MM.1S (cell line): Measurements from ENCODE around the gene GALM.

Experiments used
- DNase-seq: peaks from one replicate; pipeline ENCODE4 v3.0.0-alpha.2; 2015
- H2AFZ ChIP-seq: fragments of 300-600 bp; sonication (generic); 2 replicates; pipeline ENCODE4 v1.6.0; 2016; ENCODE audit warnings: antibody characterized with exemption, low read length
- H3F3A ChIP-seq: fragments of 300-600 bp; sonication (generic); 2 replicates; pipeline ENCODE4 v1.6.1; 2016; ENCODE audit warnings: mild to moderate bottlenecking, antibody characterized with exemption, low read length, moderate library complexity, mixed read lengths; ENCODE audit not compliant: insufficient read depth
- H3K27ac ChIP-seq: fragments of 300-600 bp; sonication (generic); 2 replicates; pipeline ENCODE4 v1.5.1; 2016; ENCODE audit warnings: mild to moderate bottlenecking, low read length
- H3K27me3 ChIP-seq: fragments of 300-600 bp; sonication (generic); replicated peaks from 2 replicates; pipeline ENCODE4 v1.6.0; 2016; ENCODE audit warnings: low read length; ENCODE audit not compliant: insufficient read depth
- H3K36me3 ChIP-seq: fragments of 300-600 bp; sonication (generic); replicated peaks from 2 replicates; pipeline ENCODE4 v1.6.1; 2016; ENCODE audit warnings: mild to moderate bottlenecking, low read length, mixed read lengths; ENCODE audit not compliant: insufficient read depth
- H3K4me1 ChIP-seq: fragments of 300-600 bp; sonication (generic); 2 replicates; pipeline ENCODE4 v1.6.1; 2016; ENCODE audit warnings: low read length, mixed read lengths
- H3K4me2 ChIP-seq: fragments of 300-600 bp; sonication (generic); 2 replicates; pipeline ENCODE4 v1.6.0; 2016; ENCODE audit warnings: low read depth, low read length
- H3K4me3 ChIP-seq: fragments of 300-600 bp; sonication (generic); 2 replicates; pipeline ENCODE4 v1.5.1; 2016; ENCODE audit warnings: low read length, mixed read lengths
- H3K79me2 ChIP-seq: fragments of 300-600 bp; sonication (generic); 2 replicates; pipeline ENCODE4 v1.6.1; 2016; ENCODE audit warnings: mixed run types, low read length, mixed read lengths
- H3K9ac ChIP-seq: fragments of 300-600 bp; sonication (generic); 2 replicates; pipeline ENCODE4 v1.6.1; 2016; ENCODE audit warnings: low read length, mixed read lengths
- H3K9me2 ChIP-seq: fragments of 300-600 bp; sonication (generic); replicated peaks from 2 replicates; pipeline ENCODE4 v1.6.1; 2016; ENCODE audit warnings: mild to moderate bottlenecking, low read length, mixed read lengths; ENCODE audit not compliant: insufficient read depth
- H3K9me3 ChIP-seq: fragments of 300-600 bp; sonication (generic); replicated peaks from 2 replicates; pipeline ENCODE4 v1.6.1; 2016; ENCODE audit warnings: mild to moderate bottlenecking, low read length, mixed read lengths; ENCODE audit not compliant: insufficient read depth
- H4K20me1 ChIP-seq: fragments of 300-600 bp; sonication (generic); 2 replicates; pipeline ENCODE4 v1.6.1; 2016; ENCODE audit warnings: mild to moderate bottlenecking, low read length, moderate library complexity, mixed read lengths; ENCODE audit not compliant: insufficient read depth
- EZH2 ChIP-seq: fragments of 300-600 bp; sonication (generic); optimal IDR thresholded peaks from 2 replicates; pipeline ENCODE3; 2017; ENCODE audit warnings: low read depth, mild to moderate bottlenecking, antibody characterized with exemption, low read length, mixed read lengths
- EZH2phosphoT487 ChIP-seq: fragments of 300-600 bp; sonication (generic); IDR thresholded peaks from 2 replicates; pipeline ENCODE4 v1.6.1; 2018; ENCODE audit warnings: antibody characterized with exemption, low read length
- TF ChIP-seq, protein P1 (sequence below): fragments of 300-600 bp; sonication (generic); IDR thresholded peaks from 2 replicates; pipeline ENCODE4 v1.5.1; 2016; ENCODE audit warnings: antibody characterized with exemption, low read length, mixed read lengths

The GALM gene

DNA sequence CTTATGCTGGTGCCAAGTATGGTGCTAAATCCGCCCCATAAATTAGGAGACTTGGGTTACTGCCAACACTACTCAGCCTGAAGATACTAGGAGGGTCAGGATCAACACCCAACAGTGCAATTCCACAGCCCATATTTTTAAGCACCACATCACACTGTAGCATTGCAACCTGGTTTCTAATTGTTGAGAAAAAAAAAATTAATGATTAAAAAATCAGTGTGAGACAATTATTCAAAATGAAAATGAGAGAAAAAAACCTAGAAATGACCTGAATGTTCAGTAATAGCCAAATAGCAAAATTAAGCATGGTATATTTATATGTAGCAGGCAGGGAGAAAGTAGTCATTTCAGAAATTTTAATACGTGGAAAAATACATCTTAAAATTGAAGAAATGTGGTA lies 33.9 kb upstream of the GALM start:
- H3K9me2 ChIP-seq: no peaks in the 10 kb centered on the region
- DNase-seq: no peak
- H3K27ac ChIP-seq: no peak overlapping the region
- no peak overlapping the region for H3K4me2 ChIP-seq
- no peak overlapping the region for H3K4me3 ChIP-seq
- no peak overlapping the region for H2AFZ ChIP-seq
- H3K4me1 ChIP-seq: peaks cover 20% of the 10 kb centered on the region
- TF ChIP-seq, protein P1, sequence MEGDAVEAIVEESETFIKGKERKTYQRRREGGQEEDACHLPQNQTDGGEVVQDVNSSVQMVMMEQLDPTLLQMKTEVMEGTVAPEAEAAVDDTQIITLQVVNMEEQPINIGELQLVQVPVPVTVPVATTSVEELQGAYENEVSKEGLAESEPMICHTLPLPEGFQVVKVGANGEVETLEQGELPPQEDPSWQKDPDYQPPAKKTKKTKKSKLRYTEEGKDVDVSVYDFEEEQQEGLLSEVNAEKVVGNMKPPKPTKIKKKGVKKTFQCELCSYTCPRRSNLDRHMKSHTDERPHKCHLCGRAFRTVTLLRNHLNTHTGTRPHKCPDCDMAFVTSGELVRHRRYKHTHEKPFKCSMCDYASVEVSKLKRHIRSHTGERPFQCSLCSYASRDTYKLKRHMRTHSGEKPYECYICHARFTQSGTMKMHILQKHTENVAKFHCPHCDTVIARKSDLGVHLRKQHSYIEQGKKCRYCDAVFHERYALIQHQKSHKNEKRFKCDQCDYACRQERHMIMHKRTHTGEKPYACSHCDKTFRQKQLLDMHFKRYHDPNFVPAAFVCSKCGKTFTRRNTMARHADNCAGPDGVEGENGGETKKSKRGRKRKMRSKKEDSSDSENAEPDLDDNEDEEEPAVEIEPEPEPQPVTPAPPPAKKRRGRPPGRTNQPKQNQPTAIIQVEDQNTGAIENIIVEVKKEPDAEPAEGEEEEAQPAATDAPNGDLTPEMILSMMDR: no peak
- TF ChIP-seq EZH2phosphoT487 (no peak), EZH2 (no peak)
- no peaks in the 10 kb centered on the region for H3K9me3 ChIP-seq
- no peaks in the 10 kb centered on the region for H3K27me3 ChIP-seq
- H3F3A ChIP-seq: no peaks in the 10 kb centered on the region
- H3K79me2 ChIP-seq: no peaks in the 10 kb centered on the region
- no peak overlapping the region for H3K9ac ChIP-seq
- H3K36me3 ChIP-seq: no peaks in the 10 kb centered on the region
- H4K20me1 ChIP-seq: no peaks in the 10 kb centered on the region

DNA sequence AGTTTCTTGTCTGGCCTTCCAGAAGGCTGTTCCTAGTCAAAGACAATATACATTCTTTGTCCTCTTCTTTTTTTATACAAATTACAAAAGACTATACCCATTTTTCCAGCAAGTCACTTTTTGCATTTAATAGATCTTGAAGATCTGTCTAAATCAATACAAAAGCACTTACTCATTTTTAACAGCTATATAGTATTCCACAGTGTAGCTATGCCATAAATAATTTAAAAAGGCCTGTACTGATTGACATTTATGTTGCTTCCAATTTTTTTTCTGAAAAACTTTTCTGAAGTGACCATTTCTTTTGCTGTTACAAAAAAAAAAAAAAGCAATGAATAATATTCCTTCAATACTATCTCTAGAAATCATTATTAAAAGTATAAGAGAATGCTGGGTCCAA lies 32.9 kb upstream of the GALM start:
- no peaks in the 10 kb centered on the region for H3F3A ChIP-seq
- no peak overlapping the region for H3K9ac ChIP-seq
- peaks cover 20% of the 10 kb centered on the region for H3K4me1 ChIP-seq
- H3K4me2 ChIP-seq: no peak overlapping the region
- H4K20me1 ChIP-seq: no peaks in the 10 kb centered on the region
- no peaks in the 10 kb centered on the region for H3K27me3 ChIP-seq
- H3K27ac ChIP-seq: no peak overlapping the region
- no peak overlapping the region for H3K4me3 ChIP-seq
- H3K36me3 ChIP-seq: no peaks in the 10 kb centered on the region
- H2AFZ ChIP-seq: no peak overlapping the region
- H3K9me3 ChIP-seq: no peaks in the 10 kb centered on the region
- no peaks in the 10 kb centered on the region for H3K79me2 ChIP-seq
- TF ChIP-seq, protein P1: no peak
- TF ChIP-seq EZH2: no peak
- no peak for TF ChIP-seq EZH2phosphoT487
- H3K9me2 ChIP-seq: no peaks in the 10 kb centered on the region
- DNase-seq: no peak

DNA sequence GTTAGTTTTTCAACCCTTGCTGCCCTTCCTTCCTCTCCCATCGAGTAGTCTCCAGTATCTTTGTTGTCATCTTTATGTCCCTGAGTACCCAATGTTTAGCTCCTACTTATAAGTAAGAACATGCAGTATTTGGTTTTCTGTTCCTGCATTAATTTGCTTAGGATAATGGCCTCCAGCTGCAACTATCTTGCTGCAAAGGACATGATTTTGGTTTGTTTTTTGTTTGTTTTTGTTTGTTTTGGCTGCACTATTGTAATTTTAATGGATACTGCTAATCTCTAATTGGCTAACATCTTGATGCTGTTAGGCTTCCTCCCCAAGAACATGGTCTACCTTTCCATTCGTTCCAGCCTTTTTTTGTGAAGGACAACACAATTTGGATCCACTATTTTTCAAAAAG lies 32.0 kb upstream of the GALM start:
- TF ChIP-seq, protein P1: no peak
- TF ChIP-seq EZH2phosphoT487 (no peak), EZH2 (no peak)
- H3K4me2 ChIP-seq: 0 out of 2 replicates have a peak overlapping the region, but pooled peaks have one; percentile 42
- no peaks in the 10 kb centered on the region; the same call in 1 of the 2 replicates for H3F3A ChIP-seq
- no peak overlapping the region for H3K9ac ChIP-seq
- no peaks in the 10 kb centered on the region for H3K36me3 ChIP-seq
- no peak overlapping the region for H3K27ac ChIP-seq
- no peak for DNase-seq
- H3K9me2 ChIP-seq: no peaks in the 10 kb centered on the region
- no peaks in the 10 kb centered on the region for H3K27me3 ChIP-seq
- H4K20me1 ChIP-seq: no peaks in the 10 kb centered on the region
- H3K79me2 ChIP-seq: no peaks in the 10 kb centered on the region
- H3K4me1 ChIP-seq: peaks cover 20% of the 10 kb centered on the region
- H2AFZ ChIP-seq: no peak overlapping the region
- no peaks in the 10 kb centered on the region for H3K9me3 ChIP-seq
- no peak overlapping the region for H3K4me3 ChIP-seq
